CD14-positive monocyte (primary cell): ENCODE data around the gene AGER. TPM values are rescaled to one million over a fixed set of nuclear protein-coding genes. Genes with fewer than 3 reads are reported as not detected.

Experiments used
- DNase-seq, 3 donors: peaks; one replicate each; pipeline ENCODE4 v3.0.0-alpha.2; 2011 to 2022
- H2AFZ ChIP-seq: 2 replicates; pipeline ENCODE4 v1.6.0; 2012; ENCODE audit warnings: mild to moderate bottlenecking, low read depth, low read length, inconsistent platforms; ENCODE audit not compliant: insufficient read depth, poor library complexity, severe bottlenecking
- H3K27ac ChIP-seq, 2 donors: 1 replicate in 1 of 2; 2 replicates in 1 of 2; pipeline ENCODE4 v1.5.1; 2012 to 2013; ENCODE audit warnings: low read length in 2 of 2, control low read depth in 1 of 2, inconsistent platforms in 1 of 2, low read depth in 1 of 2, mild to moderate bottlenecking in 1 of 2
- H3K27me3 ChIP-seq, 2 donors: one replicate each; pipeline versions ENCODE4 v1.6.0 to v1.6.1; 2011 to 2013; ENCODE audit warnings: low read length in 2 of 2; ENCODE audit not compliant: control insufficient read depth in 2 of 2, insufficient read depth in 2 of 2
- H3K36me3 ChIP-seq, 2 donors: replicated peaks in 1 of 2; 1 replicate in 1 of 2; 2 replicates in 1 of 2; pipeline versions ENCODE4 v1.5.1 to v1.6.1; 2012 to 2013; ENCODE audit warnings: low read length in 2 of 2, control low read depth in 1 of 2, inconsistent platforms in 1 of 2, mild to moderate bottlenecking in 1 of 2; ENCODE audit not compliant: insufficient read depth in 2 of 2, control insufficient read depth in 1 of 2
- H3K4me1 ChIP-seq, 2 donors: 1 replicate in 1 of 2; 2 replicates in 1 of 2; pipeline versions ENCODE4 v1.5.1 to v1.6.1; 2012 to 2013; ENCODE audit warnings: low read length in 2 of 2, control low read depth in 1 of 2, inconsistent platforms in 1 of 2, mild to moderate bottlenecking in 1 of 2, moderate library complexity in 1 of 2; ENCODE audit not compliant: insufficient read depth in 2 of 2, control insufficient read depth in 1 of 2
- H3K4me2 ChIP-seq: replicated peaks from 2 replicates; pipeline ENCODE3; 2012; ENCODE audit warnings: low read length, moderate library complexity, mild to moderate bottlenecking; ENCODE audit not compliant: poor library complexity, severe bottlenecking; ENCODE audit errors: extremely low read depth
- H3K4me3 ChIP-seq, 3 experiments: fragments of 200-600 bp in 1 of 3; sonication (generic) in 1 of 3; replicated peaks in 1 of 3; 1 replicate in 2 of 3; 2 replicates in 1 of 3; pipeline ENCODE4 v1.5.1; 2011 to 2013; ENCODE audit warnings: low read length in 3 of 3, mild to moderate bottlenecking in 3 of 3, control low read depth in 2 of 3, low read depth in 2 of 3, inconsistent platforms in 1 of 3, moderate library complexity in 1 of 3
- H3K79me2 ChIP-seq: 2 replicates; pipeline ENCODE4 v1.6.0; 2012; ENCODE audit warnings: mild to moderate bottlenecking, control low read depth, inconsistent platforms, low read length, moderate library complexity; ENCODE audit not compliant: insufficient read depth
- H3K9ac ChIP-seq: 2 replicates; pipeline ENCODE4 v1.6.0; 2017; ENCODE audit warnings: low read length, mild to moderate bottlenecking; ENCODE audit not compliant: insufficient read depth, poor library complexity, severe bottlenecking
- H3K9me3 ChIP-seq, 2 donors: replicated peaks in 1 of 2; 1 replicate in 1 of 2; 2 replicates in 1 of 2; pipeline versions ENCODE4 v1.5.1 to v1.6.1; 2012 to 2013; ENCODE audit warnings: low read length in 2 of 2, control low read depth in 1 of 2; ENCODE audit not compliant: control insufficient read depth in 1 of 2, insufficient read depth in 1 of 2
- H4K20me1 ChIP-seq: 2 replicates; pipeline ENCODE4 v1.6.0; 2012; ENCODE audit warnings: mild to moderate bottlenecking, low read length, control low read depth, moderate library complexity; ENCODE audit not compliant: insufficient read depth
- H3K27ac Mint-ChIP-seq, 7 donors: one replicate each; pipeline ENCODE4 v1.8.0; 2020; ENCODE audit warnings: mild to moderate bottlenecking in 7 of 7, mixed read lengths in 7 of 7, moderate library complexity in 6 of 7, inconsistent platforms in 2 of 7
- H3K27me3 Mint-ChIP-seq, 3 donors: one replicate each; pipeline ENCODE4 v1.8.0; 2021 to 2022; ENCODE audit warnings: low read depth in 3 of 3, mild to moderate bottlenecking in 3 of 3, mixed read lengths in 3 of 3, moderate library complexity in 3 of 3, inconsistent platforms in 1 of 3
- H3K36me3 Mint-ChIP-seq, 2 donors: one replicate each; pipeline ENCODE4 v1.8.0; 2020; ENCODE audit warnings: mixed read lengths in 2 of 2, inconsistent platforms in 1 of 2, mild to moderate bottlenecking in 1 of 2
- H3K4me1 Mint-ChIP-seq: one replicate; pipeline ENCODE4 v1.8.0; 2020; ENCODE audit warnings: mild to moderate bottlenecking, mixed read lengths
- H3K4me3 Mint-ChIP-seq, 2 donors: one replicate each; pipeline ENCODE4 v1.8.0; 2020; ENCODE audit warnings: mild to moderate bottlenecking in 2 of 2, mixed read lengths in 2 of 2, moderate library complexity in 1 of 2
- H3K9me3 Mint-ChIP-seq, 7 donors: one replicate each; pipeline ENCODE4 v1.8.0; 2020 to 2022; ENCODE audit warnings: mixed read lengths in 7 of 7, mild to moderate bottlenecking in 6 of 7, moderate library complexity in 6 of 7, inconsistent platforms in 2 of 7
- CTCF ChIP-seq: fragments of 200-600 bp; IDR thresholded peaks from one replicate; pipeline ENCODE4 v1.8.0; 2022; ENCODE audit warnings: antibody characterized with exemption, mild to moderate bottlenecking
- WGBS: methylation state at CpG from one replicate; pipeline ENCODE4 v1.1.5; 2013; ENCODE audit warnings: missing lambda C conversion rate; ENCODE audit not compliant: insufficient coverage; 5-methylcytosine and 5-hydroxymethylcytosine counted together
- intact Hi-C, 2 donors: fragments of 100-400 bp; cut with micrococcal nuclease; formaldehyde crosslinking; loops; one replicate each; pipeline versions ENCODE4 v1.15.0 to v1.15.1; 2023
- polyA plus RNA-seq, 3 donors: library from polyadenylated mRNA; depleted of rRNA in 1 of 3; unstranded in 2 of 3; stranded (reverse) in 1 of 3; fragments of 300-500 nt in 2 of 3; fragments of >200 nt in 1 of 3; fragmentation: Illumina TruSeq in 2 of 3; gene quantifications; 1 replicate in 2 of 3; 2 replicates in 1 of 3; pipeline ENCODE4 v1.2.3, GENCODE V29; 2012 to 2021

AGER gene
- polyA plus RNA-seq, 3 donors = 0.60 to 55.0 TPM; not detected in 1

GRCh38 chr6:32198866-32199265 lies 14.8 kb upstream of the AGER start:
- Mint-ChIP-seq H3K27ac (peak overlapping the region in 2 of 7 donors; percentile 69 to 78), H3K36me3 (no peaks in the 10 kb centered on the region), H3K4me1 (peaks cover 32% of the 10 kb centered on the region), H3K27me3 (peaks cover 1 to 17% (median 3%) of the 10 kb centered on the region in 3 donors), H3K9me3 (peaks cover 0 to 3% (median 0%) of the 10 kb centered on the region in 7 donors), H3K4me3 (no peak overlapping the region)
- H3K9me3 ChIP-seq = no peaks in the 10 kb centered on the region
- peaks cover 30 to 35% of the 10 kb centered on the region in 2 donors for H3K4me1 ChIP-seq
- DNase-seq = no peak
- no peaks in the 10 kb centered on the region for H3K27me3 ChIP-seq
- 93% methylated on average over 13 of the region's 17 CpGs for WGBS
- no peaks in the 10 kb centered on the region for H3K36me3 ChIP-seq
- H4K20me1 ChIP-seq = no peaks in the 10 kb centered on the region
- H3K4me3 ChIP-seq = no peak overlapping the region
- H3K9ac ChIP-seq = no peak overlapping the region
- H3K27ac ChIP-seq = no peak overlapping the region
- intact Hi-C loops = loop anchor here in 1 of 2 donors (5.0 kb wide), 1 partner anchor 82 kb away; no protein-coding TSS in a partner anchor
- peaks cover 10% of the 10 kb centered on the region for H3K79me2 ChIP-seq
- no peak overlapping the region for H2AFZ ChIP-seq
- TF ChIP-seq CTCF = no peak
- H3K4me2 ChIP-seq = no peak overlapping the region

GRCh38 chr6:32198345-32198696 lies 14.3 kb upstream of the AGER start:
- no peaks in the 10 kb centered on the region for H3K36me3 Mint-ChIP-seq
- intact Hi-C loops = loop anchor here in 1 of 2 donors (5.0 kb wide), 1 partner anchor 81 kb away; no protein-coding TSS in a partner anchor

More at GRCh38 chr6:32198345-32198696, 14.3 kb upstream of the AGER start:
- no peak for DNase-seq
- H3K27ac Mint-ChIP-seq = peak overlapping the region in 5 of 7 donors; percentile 40 to 100 (median 100)
- no peak for TF ChIP-seq CTCF
- Histone ChIP-seq H3K79me2 (peaks cover 15% of the 10 kb centered on the region), H3K4me2 (no peak overlapping the region), H3K36me3 (no peaks in the 10 kb centered on the region), H3K27ac (no peak overlapping the region), H3K27me3 (no peaks in the 10 kb centered on the region), H3K9ac (no peak overlapping the region), H3K9me3 (no peaks in the 10 kb centered on the region), H3K4me1 (peaks cover 35 to 40% of the 10 kb centered on the region in 2 donors), H3K4me3 (no peak overlapping the region), H4K20me1 (no peaks in the 10 kb centered on the region), H2AFZ (no peak overlapping the region)
- peaks cover 0 to 3% (median 0%) of the 10 kb centered on the region in 7 donors for H3K9me3 Mint-ChIP-seq
- H3K4me1 Mint-ChIP-seq = peaks cover 37% of the 10 kb centered on the region
- no CpG with 5 or more reads among the region's 3 CpGs for WGBS
- H3K27me3 Mint-ChIP-seq = peaks cover 0 to 15% (median 2%) of the 10 kb centered on the region in 3 donors
- H3K4me3 Mint-ChIP-seq = no peak overlapping the region
